Fibroblast of skin of left biceps (primary cell): Measurements from ENCODE around the gene TNFAIP6.
"Not testable (repeated sequence)": the region's sequence is repeated elsewhere in the genome, so short reads cannot be mapped to it uniquely, and the experiment has no call there.

Source experiments
- DNase-seq, 2 experiments: peaks; one replicate each; pipeline ENCODE4 v3.0.0-alpha.2; 2013; ENCODE audit warnings: low read depth in 2 of 2

Gene TNFAIP6, protein sequence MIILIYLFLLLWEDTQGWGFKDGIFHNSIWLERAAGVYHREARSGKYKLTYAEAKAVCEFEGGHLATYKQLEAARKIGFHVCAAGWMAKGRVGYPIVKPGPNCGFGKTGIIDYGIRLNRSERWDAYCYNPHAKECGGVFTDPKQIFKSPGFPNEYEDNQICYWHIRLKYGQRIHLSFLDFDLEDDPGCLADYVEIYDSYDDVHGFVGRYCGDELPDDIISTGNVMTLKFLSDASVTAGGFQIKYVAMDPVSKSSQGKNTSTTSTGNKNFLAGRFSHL

DNA sequence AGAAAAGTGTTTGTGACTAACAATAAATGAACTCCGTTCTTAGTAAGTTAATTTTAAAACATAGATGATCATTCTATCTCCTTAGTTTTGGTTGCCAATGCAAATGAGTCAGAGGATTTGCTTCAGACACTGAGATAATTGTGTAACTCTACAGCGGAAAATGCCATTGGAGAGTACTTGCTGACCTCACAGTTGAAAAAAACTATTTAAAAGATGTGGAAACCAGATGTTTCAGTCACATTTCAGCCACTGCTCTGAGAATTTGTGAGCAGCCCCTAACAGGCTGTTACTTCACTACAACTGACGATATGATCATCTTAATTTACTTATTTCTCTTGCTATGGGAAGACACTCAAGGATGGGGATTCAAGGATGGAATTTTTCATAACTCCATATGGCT lies at the start of gene TNFAIP6:
TNFAIP6 (plus strand) TSS at position 234 of the 400 bp plus-strand sequence; CDS start at position 309, 75 bp downstream.
- DNase-seq = peak; percentile 91 to 92

GRCh38 chr2:151310313-151310712 lies 47.1 kb upstream of the TNFAIP6 start:
- DNase-seq = not testable (repeated sequence)

DNA sequence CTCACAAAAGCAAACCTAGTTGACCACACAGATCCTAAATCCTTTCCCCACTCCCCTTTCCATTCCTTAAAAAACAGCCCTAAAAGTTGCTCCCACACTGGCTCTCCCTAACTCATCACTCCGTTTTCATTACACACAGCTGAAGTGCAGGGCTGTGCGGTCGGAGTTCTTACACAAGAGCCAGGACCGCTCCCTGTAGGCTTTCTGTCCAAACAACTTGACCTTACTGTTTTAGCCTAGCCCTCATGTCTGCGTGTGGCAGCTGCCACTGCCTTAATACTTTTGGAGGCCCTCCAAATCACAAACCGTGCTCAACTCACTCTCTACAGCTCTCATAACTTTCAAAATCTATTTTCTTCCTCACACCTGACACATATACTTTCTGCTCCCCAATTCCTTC lies 45.0 kb upstream of the TNFAIP6 start:
- DNase-seq = not testable (repeated sequence)

GRCh38 chr2:151315381-151315903 lies 42.0 kb upstream of the TNFAIP6 start:
- no peak for DNase-seq

GRCh38 chr2:151325581-151326095 lies 31.8 kb upstream of the TNFAIP6 start:
- no peak for DNase-seq

DNA sequence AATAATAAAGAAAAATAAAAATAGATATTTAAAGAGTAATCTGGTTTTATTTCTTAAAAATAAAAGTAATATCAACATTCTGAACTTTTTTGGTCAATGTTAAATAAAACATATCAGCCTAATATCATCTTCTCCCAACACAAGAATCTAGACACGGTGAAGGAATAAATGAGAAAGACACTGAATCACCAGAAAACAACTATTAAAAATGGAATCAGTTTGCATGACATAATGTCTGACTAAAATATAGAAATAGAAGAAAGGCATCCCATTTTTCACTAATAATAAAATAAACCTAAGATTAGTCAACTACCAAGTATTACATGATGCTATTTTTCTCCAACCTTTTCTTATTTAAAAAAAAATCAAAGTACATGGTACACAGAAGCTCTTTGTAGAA lies 30.8 kb upstream of the TNFAIP6 start:
- no peak for DNase-seq

DNA sequence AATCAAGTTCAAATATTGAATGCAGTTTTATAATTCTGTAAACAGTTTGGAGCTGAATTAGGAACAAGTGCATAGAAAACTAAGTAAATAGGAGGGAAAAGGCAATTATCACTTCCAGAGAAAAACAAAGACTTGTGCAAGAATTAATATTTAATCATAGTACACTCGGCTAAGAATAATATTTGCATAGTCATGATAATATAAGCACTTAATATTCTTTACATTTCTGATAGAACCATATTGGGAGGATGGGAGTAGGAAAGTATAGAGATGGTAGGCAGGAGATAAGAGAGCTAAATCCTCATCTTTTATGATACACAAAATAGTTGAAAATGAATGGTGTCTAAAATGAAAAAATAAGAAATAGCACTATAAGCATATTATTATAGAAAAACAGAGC lies 27.4 kb upstream of the TNFAIP6 start:
- DNase-seq = no peak

GRCh38 chr2:151333083-151333482 lies 24.3 kb upstream of the TNFAIP6 start:
- no peak for DNase-seq

GRCh38 chr2:151334082-151334815 lies 23.1 kb upstream of the TNFAIP6 start:
- DNase-seq = peak; percentile 76 to 79

GRCh38 chr2:151336863-151337371 lies 20.5 kb upstream of the TNFAIP6 start:
- DNase-seq = no peak

DNA sequence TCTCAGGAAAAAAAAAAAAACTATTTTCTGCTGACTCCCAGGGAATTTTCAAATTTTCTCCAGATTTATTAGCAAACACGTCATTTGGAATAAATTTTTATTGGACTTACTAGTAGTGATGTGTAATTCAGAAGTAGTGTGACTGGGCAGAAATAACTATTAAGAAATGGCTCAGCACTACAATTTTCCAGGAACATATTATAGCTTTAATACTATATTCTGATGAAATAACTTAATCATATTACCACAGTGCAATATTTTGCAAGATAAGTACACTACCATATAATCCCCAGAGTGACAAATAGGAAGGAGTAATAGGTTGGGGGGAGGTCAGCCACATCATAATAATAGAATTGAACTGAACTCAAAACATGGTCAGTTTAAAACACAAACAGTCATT lies 19.7 kb upstream of the TNFAIP6 start:
- DNase-seq = peak in 1 of 2 experiments; percentile 45

GRCh38 chr2:151338115-151338514 lies 19.3 kb upstream of the TNFAIP6 start:
- no peak for DNase-seq

DNA sequence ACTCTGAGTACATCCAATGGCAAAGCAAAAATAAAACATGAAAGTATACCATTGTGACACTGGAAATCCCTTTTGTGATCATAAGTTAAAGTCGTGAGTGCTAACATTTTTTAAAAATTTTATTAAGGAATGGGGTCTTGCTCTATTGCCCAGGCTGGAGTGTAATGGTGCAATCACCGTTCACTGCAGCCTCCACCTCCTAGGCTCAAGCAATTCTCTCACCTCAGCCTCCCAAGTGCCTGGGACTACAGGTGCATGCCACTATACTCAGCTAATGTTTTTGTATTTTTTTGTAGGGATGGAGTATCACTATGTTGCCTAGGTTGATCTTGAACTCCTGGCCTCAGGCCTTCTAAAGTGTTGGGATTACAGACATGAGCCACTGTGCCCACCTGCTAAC lies 14.3 kb upstream of the TNFAIP6 start:
- no peak for DNase-seq

DNA sequence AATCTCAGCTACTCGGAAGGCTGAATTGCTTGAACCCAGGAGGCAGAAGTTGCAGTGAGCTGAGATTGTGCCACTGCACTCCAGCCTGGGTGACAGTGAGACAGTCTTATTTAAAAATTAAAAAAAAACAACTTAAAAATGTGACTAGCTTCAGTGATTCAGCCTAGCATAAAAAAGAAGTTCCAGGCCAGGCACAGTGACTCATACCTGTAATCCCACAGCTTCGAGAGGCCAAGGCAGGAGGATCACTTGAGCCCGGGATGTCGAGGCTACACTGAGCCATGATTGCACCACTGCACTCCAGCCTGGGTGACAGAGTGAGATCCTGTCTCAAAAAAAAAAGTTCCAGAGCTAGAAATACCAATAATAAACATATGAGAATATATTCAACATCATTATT lies 13.2 kb upstream of the TNFAIP6 start:
- not testable (repeated sequence) for DNase-seq

- no peak for DNase-seq
Measured at GRCh38 chr2:151344906-151345305, 12.5 kb upstream of the TNFAIP6 start.

- no peak for DNase-seq
Measured at GRCh38 chr2:151347294-151347693, 10.1 kb upstream of the TNFAIP6 start.

GRCh38 chr2:151347906-151348305 lies 9.5 kb upstream of the TNFAIP6 start:
- no peak for DNase-seq

- DNase-seq = no peak
Measured at GRCh38 chr2:151350579-151351195, 6.7 kb upstream of the TNFAIP6 start.

DNA sequence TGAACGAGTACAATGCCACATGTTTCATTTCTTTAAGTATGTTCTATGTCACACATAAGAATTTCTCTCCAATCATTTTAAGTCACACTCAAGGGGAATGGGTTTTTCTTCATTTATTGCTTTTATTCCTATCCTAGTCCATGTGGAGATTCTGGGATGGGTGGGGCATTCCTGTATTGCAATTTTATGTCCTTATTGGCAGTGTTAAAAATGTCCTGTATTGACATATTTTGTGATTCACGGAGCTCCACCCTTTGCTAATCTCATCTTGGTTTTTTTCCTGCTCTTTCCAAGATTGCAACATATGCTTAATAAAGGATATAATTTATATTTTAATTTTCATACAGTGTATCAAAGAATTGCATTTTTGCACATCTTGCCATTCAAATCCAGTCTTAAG lies 3.4 kb upstream of the TNFAIP6 start:
- no peak for DNase-seq

DNA sequence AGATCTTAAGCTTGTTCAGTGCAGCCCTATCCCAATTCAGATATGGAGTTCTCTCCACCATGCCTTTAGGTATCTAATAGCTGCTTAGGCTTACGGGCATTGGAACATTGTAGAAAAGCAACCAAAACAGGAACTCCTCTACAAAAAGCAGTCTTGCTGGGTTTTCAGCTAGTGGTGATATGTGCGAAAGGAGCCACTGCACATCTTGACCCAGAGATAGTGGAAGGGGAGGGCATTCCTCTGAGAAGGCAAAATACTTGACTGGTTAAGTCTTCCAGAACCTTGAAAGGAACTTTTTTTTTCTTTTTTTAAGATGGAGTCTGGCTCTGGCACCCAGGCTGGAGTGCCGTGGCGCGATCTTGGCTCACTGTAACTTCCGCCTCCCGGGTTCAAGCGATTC lies 2.6 kb upstream of the TNFAIP6 start:
- no peak for DNase-seq

DNA sequence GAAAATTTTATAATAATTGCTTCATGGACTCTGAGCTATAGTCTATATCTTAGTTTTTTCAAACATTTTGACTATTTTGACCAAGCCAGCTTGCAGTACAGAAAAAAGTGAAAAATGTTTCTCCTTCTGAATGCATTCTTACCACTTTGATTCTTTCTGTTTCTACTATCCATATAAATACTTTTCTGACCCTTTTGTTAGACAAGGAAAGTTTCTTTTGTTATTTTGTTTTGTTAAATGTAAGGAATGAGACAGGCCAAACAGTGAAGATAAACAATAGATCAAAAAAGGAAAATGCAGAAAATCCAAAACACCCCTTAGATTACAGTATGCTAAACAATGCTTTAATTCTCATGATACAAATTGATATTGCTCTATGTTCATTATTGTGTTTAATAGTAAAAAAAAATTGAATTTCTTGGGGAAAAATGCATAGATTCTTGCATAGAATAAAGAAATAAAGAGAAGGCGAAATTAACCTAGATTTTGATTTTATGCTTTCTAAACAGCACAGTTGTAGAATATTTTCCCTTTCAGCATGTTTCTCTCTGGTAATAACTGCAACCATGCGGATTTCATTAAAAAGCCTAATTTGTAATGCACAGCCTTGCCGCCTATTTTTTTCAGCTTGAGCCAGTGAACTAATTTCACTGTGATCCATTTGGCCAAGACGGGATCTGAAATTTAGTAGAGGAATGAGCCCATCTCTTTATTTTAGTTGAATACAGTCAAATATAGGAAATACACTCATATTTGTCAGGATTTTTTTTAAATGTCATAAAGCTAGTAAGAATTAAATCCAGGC lies 976 bp downstream of the TNFAIP6 start:
- no peak for DNase-seq
